Measurements from ENCODE around the gene OR5L1. TPM values are rescaled to one million over a fixed set of nuclear protein-coding genes. Genes with fewer than 3 reads are reported as not detected.

Gene OR5L1
- total RNA-seq, 2 donors from 2014 or later, result not detected

GRCh38 chr11:55806248-55806647 is 4.9 kb upstream of the OR5L1 start:
- no peaks in the 10 kb centered on the region for H3K36me3 ChIP-seq
- no peaks in the 10 kb centered on the region for H3K4me1 ChIP-seq (ENCODE audit: control insufficient read depth in 1 of 2, low read depth in 2 of 2)
- H3K27me3 ChIP-seq (replicated peaks; ENCODE audit: insufficient read depth), result no peaks in the 10 kb centered on the region
- H3K9me3 ChIP-seq, result no peaks in the 10 kb centered on the region
- no peak overlapping the region for H3K27ac ChIP-seq
- ATAC-seq (ENCODE audit: insufficient number of reproducible peaks, low FRiP score, low read depth), result no peak
- DNase-seq (ENCODE audit: low spot score), result no peak
- TF ChIP-seq CTCF (IDR thresholded peaks at IDR 0.05), result no peak
- no peak overlapping the region for H3K4me3 ChIP-seq

- no peak for DNase-seq (ENCODE audit: low spot score)
- H3K36me3 ChIP-seq, result no peaks in the 10 kb centered on the region
- no peak within 1 kb of the TSS for H3K4me3 ChIP-seq
- no peaks in the 10 kb centered on the region for H3K27me3 ChIP-seq (replicated peaks; ENCODE audit: insufficient read depth)
- H3K27ac ChIP-seq, result no peak within 1 kb of the TSS
- no peak for ATAC-seq (ENCODE audit: insufficient number of reproducible peaks, low FRiP score, low read depth)
- H3K4me1 ChIP-seq (ENCODE audit: control insufficient read depth in 1 of 2, low read depth in 2 of 2), result no peaks in the 10 kb centered on the region
- TF ChIP-seq CTCF (IDR thresholded peaks at IDR 0.05), result no peak
- H3K9me3 ChIP-seq, result no peaks in the 10 kb centered on the region
Measured at GRCh38 chr11:55819330-55819729, 8.2 kb downstream of the OR5L1 start, which contains the start of gene OR5D18. Gene OR5D18, plus strand, starts transcription at chr11:55819630. Its CDS starts 0 bp downstream, at chr11:55819630.

- Histone ChIP-seq H3K27ac (no peak within 1 kb of the TSS), H3K27me3 (replicated peaks; ENCODE audit: insufficient read depth) (no peaks in the 10 kb centered on the region), H3K4me1 (ENCODE audit: control insufficient read depth in 1 of 2, low read depth in 2 of 2) (no peaks in the 10 kb centered on the region), H3K36me3 (no peaks in the 10 kb centered on the region), H3K4me3 (no peak within 1 kb of the TSS), H3K9me3 (no peaks in the 10 kb centered on the region)
- no peak for ATAC-seq (ENCODE audit: insufficient number of reproducible peaks, low FRiP score, low read depth)
- no peak for DNase-seq (ENCODE audit: low spot score)
- no peak for TF ChIP-seq CTCF (IDR thresholded peaks at IDR 0.05)
Measured at GRCh38 chr11:55826919-55827318, 15.8 kb downstream of the OR5L1 start, which contains the start of gene OR5L2. Gene OR5L2, plus strand, starts transcription at chr11:55827219. Its CDS starts 0 bp downstream, at chr11:55827219.

GRCh38 chr11:55838452-55838851 is 27.3 kb downstream of the OR5L1 start, which contains the start of gene OR5D16:
Gene OR5D16, plus strand, starts transcription at chr11:55838752. Its CDS starts 0 bp downstream, at chr11:55838752.
- Histone ChIP-seq H3K4me3 (no peak within 1 kb of the TSS), H3K9me3 (no peaks in the 10 kb centered on the region), H3K36me3 (no peaks in the 10 kb centered on the region), H3K27ac (no peak within 1 kb of the TSS), H3K27me3 (replicated peaks; ENCODE audit: insufficient read depth) (no peaks in the 10 kb centered on the region), H3K4me1 (ENCODE audit: control insufficient read depth in 1 of 2, low read depth in 2 of 2) (no peaks in the 10 kb centered on the region)
- no peak for ATAC-seq (ENCODE audit: insufficient number of reproducible peaks, low FRiP score, low read depth)
- no peak for DNase-seq (ENCODE audit: low spot score)
- no peak for TF ChIP-seq CTCF (IDR thresholded peaks at IDR 0.05)

GRCh38 chr11:55847453-55847852 is 36.3 kb downstream of the OR5L1 start:
- no peak for DNase-seq (ENCODE audit: low spot score)
- Histone ChIP-seq H3K9me3 (no peaks in the 10 kb centered on the region), H3K4me3 (no peak overlapping the region), H3K4me1 (ENCODE audit: control insufficient read depth in 1 of 2, low read depth in 2 of 2) (no peaks in the 10 kb centered on the region), H3K36me3 (no peaks in the 10 kb centered on the region), H3K27ac (no peak overlapping the region), H3K27me3 (replicated peaks; ENCODE audit: insufficient read depth) (no peaks in the 10 kb centered on the region)
- ATAC-seq (ENCODE audit: insufficient number of reproducible peaks, low FRiP score, low read depth), result no peak
- TF ChIP-seq CTCF (IDR thresholded peaks at IDR 0.05), result no peak
